ENCODE measurements around the gene NXN.

GRCh38 chr17:987931-988330 lies 8.4 kb upstream of the NXN start:
- TF ChIP-seq POLR2A (IDR thresholded peaks at IDR 0.05; ENCODE audit: low read depth, low read length) (no peak), POLR2AphosphoS5 (IDR thresholded peaks at IDR 0.05; ENCODE audit: low read depth, low read length) (no peak), TAF1 (IDR thresholded peaks at IDR 0.05; ENCODE audit: borderline replicate concordance, low read depth, low read length) (no peak)
